Bronchial epithelial cell (primary cell): ENCODE data around the gene MRPL21. TPM values are rescaled to one million over a fixed set of nuclear protein-coding genes. Genes with fewer than 3 reads are reported as not detected.

Source experiments
- DNase-seq: peaks from one replicate; pipeline ENCODE4 v3.0.0-alpha.2; 2010; ENCODE audit warnings: low read depth
- FAIRE-seq: peaks from 2 replicates; lab custom pipeline; 2011; peaks lifted over from hg19 to GRCh38; lab: Jason Lieb, UNC
- H3K27me3 ChIP-seq: 2 replicates; pipeline ENCODE4 v1.5.1; 2011; ENCODE audit warnings: low read length; ENCODE audit not compliant: control insufficient read depth, insufficient read depth
- H3K36me3 ChIP-seq: 2 replicates; pipeline ENCODE4 v1.5.1; 2011; ENCODE audit warnings: low read length; ENCODE audit not compliant: control insufficient read depth, insufficient read depth
- H3K4me3 ChIP-seq: 2 replicates; pipeline ENCODE4 v1.5.1; 2011; ENCODE audit warnings: mild to moderate bottlenecking, low read depth, low read length, control low read depth
- CTCF ChIP-seq: IDR thresholded peaks from 2 replicates; pipeline ENCODE4 v1.5.1; 2011; ENCODE audit warnings: mild to moderate bottlenecking, moderate library complexity, low read length, control low read depth, inconsistent platforms; ENCODE audit not compliant: insufficient read depth, severe bottlenecking
- total RNA-seq: library from RNA; depleted of rRNA; stranded (reverse); fragments of >200 nt; gene quantifications from 2 replicates; pipeline ENCODE4 v1.2.1, GENCODE V29; 2014

Gene MRPL21
- total RNA-seq, 1 donor from 2014 or later, result 65.0 TPM

DNA sequence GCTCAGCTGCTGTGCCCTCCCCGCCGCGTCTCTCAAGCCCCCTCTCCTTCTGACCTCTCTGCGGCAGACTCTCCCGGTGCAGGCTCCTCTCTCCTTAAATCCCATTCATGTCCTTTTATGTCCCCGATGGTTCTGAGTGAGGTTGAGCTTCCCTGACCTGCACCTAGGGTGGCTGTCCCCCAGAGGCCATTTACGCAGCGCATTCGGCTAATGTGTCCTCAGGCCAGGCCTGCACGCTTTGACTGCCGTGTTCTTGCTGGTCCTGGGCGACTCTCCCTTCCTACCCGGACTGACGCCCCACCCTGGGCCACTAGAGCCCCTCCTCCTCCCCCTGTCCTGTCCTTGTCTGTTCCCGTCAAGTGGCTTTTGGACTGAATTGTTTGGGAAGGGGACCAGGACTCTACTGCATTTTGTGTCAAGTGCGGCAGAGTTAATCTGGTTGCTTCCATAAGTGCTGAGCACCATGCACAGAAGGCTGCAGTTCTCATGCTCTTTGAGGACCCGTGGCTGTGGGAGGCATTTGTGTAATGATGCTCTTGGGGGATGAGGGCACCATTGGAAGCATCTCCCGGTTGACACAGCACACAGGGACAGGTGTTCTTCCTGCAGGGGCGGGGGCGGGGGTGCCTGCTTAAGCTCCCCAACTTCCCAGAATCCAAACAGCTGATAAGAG, 37.2 kb upstream of the MRPL21 start:
- Histone ChIP-seq H3K27me3 (no peaks in the 10 kb centered on the region), H3K4me3 (no peak overlapping the region), H3K36me3 (peaks cover 3% of the 10 kb centered on the region)
- no peak for TF ChIP-seq CTCF
- FAIRE-seq (no peak), DNase-seq (no peak)

DNA sequence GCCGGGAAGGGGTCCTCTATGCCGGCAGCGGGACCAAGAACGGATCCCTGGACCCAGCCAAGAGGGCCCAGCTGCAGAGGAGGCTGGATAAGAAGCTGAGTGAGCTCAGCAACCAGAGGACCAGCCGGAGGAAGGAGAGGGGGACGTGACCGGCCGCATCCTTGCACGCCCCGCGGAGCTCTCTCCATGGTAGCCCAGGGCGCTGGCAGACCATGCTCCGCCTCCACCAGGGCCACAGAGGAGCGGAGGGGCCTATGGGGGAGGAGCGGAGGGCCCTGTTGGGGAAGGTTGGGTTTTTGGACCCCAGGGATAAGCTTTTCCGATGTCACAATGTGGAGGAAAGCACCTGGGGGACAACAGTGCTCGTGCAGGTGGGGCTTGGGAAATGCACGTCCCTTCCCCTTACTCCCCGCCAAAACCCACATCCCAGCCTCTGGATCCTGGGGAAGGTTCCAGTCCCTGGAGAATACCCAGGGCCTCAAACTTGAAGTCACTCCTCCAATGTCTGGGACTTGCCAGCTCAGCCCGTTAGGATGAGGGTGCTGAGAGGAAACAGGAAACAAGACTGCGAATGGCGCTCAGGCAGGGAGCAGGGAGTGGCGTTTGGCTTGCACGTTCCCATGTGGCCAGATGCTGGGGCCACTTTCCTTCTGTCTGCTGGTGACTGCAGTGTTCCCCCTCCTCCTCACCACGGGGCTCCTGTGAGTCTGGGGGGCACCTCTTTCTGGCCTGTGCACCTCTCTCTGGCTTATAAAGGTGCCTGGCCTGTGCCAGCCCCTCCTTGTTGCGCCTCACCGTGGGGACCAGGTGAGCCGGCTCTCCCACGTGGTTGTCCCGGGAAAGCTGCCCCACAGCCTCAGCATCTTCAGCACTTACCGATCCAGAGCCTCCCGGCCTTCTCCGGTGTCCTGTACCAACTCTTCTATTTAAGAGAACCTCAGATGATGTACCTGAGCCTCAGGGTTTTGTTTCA, 36.2 kb upstream of the MRPL21 start:
- FAIRE-seq (no peak), DNase-seq (no peak)
- Histone ChIP-seq H3K36me3 (peaks cover 6% of the 10 kb centered on the region), H3K4me3 (no peak overlapping the region), H3K27me3 (no peaks in the 10 kb centered on the region)
- no peak for TF ChIP-seq CTCF

GRCh38 chr11:68938816-68939582, 35.4 kb upstream of the MRPL21 start:
- Histone ChIP-seq H3K36me3 (peaks cover 7% of the 10 kb centered on the region), H3K4me3 (no peak overlapping the region), H3K27me3 (no peaks in the 10 kb centered on the region)
- TF ChIP-seq CTCF, result no peak
- FAIRE-seq (peak; percentile 55), DNase-seq (no peak)

- DNase-seq (no peak), FAIRE-seq (no peak)
- Histone ChIP-seq H3K27me3 (no peaks in the 10 kb centered on the region), H3K4me3 (no peak overlapping the region), H3K36me3 (peaks cover 10% of the 10 kb centered on the region)
- TF ChIP-seq CTCF, result no peak
Measured at GRCh38 chr11:68938088-68938487, 34.5 kb upstream of the MRPL21 start.

GRCh38 chr11:68936676-68937620, 33.3 kb upstream of the MRPL21 start:
- peaks cover 13% of the 10 kb centered on the region for H3K36me3 ChIP-seq
- no peak for TF ChIP-seq CTCF
- H3K27me3 ChIP-seq, result no peaks in the 10 kb centered on the region
- no peak overlapping the region for H3K4me3 ChIP-seq
- FAIRE-seq (no peak), DNase-seq (no peak)
